HL-60 (cell line): ENCODE data around the gene NET1.

Experiments used
- CTCF ChIP-seq: IDR thresholded peaks from one replicate; pipeline ENCODE4 v1.5.1; 2011; ENCODE audit warnings: low read length, control low read depth, inconsistent platforms; ENCODE audit not compliant: insufficient read depth
- POLR2AphosphoS5 ChIP-seq: IDR thresholded peaks from 2 replicates; pipeline ENCODE4 v1.6.1; 2012; ENCODE audit warnings: low read depth

GRCh38 chr10:5428133-5428532, 15.8 kb downstream of the NET1 start:
- TF ChIP-seq CTCF (no peak), POLR2AphosphoS5 (no peak)
